ENCODE results near the gene INF2.

The INF2 gene

GRCh38 chr14:104697892-104698583 is 8.6 kb downstream of the INF2 start:
- Histone ChIP-seq H3K36me3 (ENCODE audit: insufficient read depth) (no peaks in the 10 kb centered on the region), H3K4me2 (no peak overlapping the region), H2AFZ (ENCODE audit: low read depth) (no peak overlapping the region), H4K20me1 (ENCODE audit: insufficient read depth) (no peaks in the 10 kb centered on the region), H3K27ac (no peak overlapping the region), H3K4me1 (ENCODE audit: low read depth, poor library complexity, severe bottlenecking) (no peaks in the 10 kb centered on the region), H3K27me3 (ENCODE audit: insufficient read depth, low read depth) (no peaks in the 10 kb centered on the region), H3K79me2 (ENCODE audit: insufficient read depth, low read depth) (no peaks in the 10 kb centered on the region), H3K4me3 (IDR thresholded peaks at IDR 0.05; ENCODE audit: insufficient read depth, low read depth, low read length) (no peak overlapping the region), H3K9ac (no peak overlapping the region)
- TF ChIP-seq, protein P1, sequence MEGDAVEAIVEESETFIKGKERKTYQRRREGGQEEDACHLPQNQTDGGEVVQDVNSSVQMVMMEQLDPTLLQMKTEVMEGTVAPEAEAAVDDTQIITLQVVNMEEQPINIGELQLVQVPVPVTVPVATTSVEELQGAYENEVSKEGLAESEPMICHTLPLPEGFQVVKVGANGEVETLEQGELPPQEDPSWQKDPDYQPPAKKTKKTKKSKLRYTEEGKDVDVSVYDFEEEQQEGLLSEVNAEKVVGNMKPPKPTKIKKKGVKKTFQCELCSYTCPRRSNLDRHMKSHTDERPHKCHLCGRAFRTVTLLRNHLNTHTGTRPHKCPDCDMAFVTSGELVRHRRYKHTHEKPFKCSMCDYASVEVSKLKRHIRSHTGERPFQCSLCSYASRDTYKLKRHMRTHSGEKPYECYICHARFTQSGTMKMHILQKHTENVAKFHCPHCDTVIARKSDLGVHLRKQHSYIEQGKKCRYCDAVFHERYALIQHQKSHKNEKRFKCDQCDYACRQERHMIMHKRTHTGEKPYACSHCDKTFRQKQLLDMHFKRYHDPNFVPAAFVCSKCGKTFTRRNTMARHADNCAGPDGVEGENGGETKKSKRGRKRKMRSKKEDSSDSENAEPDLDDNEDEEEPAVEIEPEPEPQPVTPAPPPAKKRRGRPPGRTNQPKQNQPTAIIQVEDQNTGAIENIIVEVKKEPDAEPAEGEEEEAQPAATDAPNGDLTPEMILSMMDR (conservative IDR thresholded peaks at IDR 0.05; ENCODE audit: low read depth, low read length), result no peak

GRCh38 chr14:104698688-104699425 is 9.4 kb downstream of the INF2 start:
- Histone ChIP-seq H3K27ac (no peak overlapping the region), H4K20me1 (ENCODE audit: insufficient read depth) (no peaks in the 10 kb centered on the region), H2AFZ (ENCODE audit: low read depth) (no peak overlapping the region), H3K9ac (no peak overlapping the region), H3K4me3 (IDR thresholded peaks at IDR 0.05; ENCODE audit: insufficient read depth, low read depth, low read length) (no peak overlapping the region), H3K79me2 (ENCODE audit: insufficient read depth, low read depth) (no peaks in the 10 kb centered on the region), H3K27me3 (ENCODE audit: insufficient read depth, low read depth) (no peaks in the 10 kb centered on the region), H3K4me2 (no peak overlapping the region), H3K4me1 (ENCODE audit: low read depth, poor library complexity, severe bottlenecking) (no peaks in the 10 kb centered on the region), H3K36me3 (ENCODE audit: insufficient read depth) (no peaks in the 10 kb centered on the region)
- TF ChIP-seq, protein P1 (conservative IDR thresholded peaks at IDR 0.05; ENCODE audit: low read depth, low read length), result no peak

DNA sequence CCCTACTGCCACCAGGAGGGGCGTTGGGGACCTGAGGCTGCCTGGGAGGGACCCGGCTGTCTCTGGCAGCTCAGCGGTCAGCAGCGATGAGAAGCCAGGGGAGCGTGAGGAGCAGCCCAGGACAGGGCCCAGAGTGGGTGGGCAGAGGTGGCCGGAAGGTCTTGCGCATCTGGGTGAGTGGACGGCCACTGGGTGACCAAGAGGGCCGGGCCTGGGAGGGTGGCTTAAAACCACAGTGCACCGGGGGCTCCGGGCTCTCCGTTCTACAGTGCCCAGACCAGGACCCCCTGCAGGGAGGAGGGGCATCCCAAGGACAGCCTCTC is 10.0 kb downstream of the INF2 start:
- no peak overlapping the region for H3K9ac ChIP-seq
- H3K27me3 ChIP-seq (ENCODE audit: insufficient read depth, low read depth), result no peaks in the 10 kb centered on the region
- H3K36me3 ChIP-seq (ENCODE audit: insufficient read depth), result no peaks in the 10 kb centered on the region
- no peaks in the 10 kb centered on the region for H4K20me1 ChIP-seq (ENCODE audit: insufficient read depth)
- TF ChIP-seq, protein P1 (conservative IDR thresholded peaks at IDR 0.05; ENCODE audit: low read depth, low read length), result no peak
- no peak overlapping the region for H3K27ac ChIP-seq
- no peaks in the 10 kb centered on the region for H3K79me2 ChIP-seq (ENCODE audit: insufficient read depth, low read depth)
- no peaks in the 10 kb centered on the region for H3K4me1 ChIP-seq (ENCODE audit: low read depth, poor library complexity, severe bottlenecking)
- no peak overlapping the region for H3K4me2 ChIP-seq
- H3K4me3 ChIP-seq (IDR thresholded peaks at IDR 0.05; ENCODE audit: insufficient read depth, low read depth, low read length), result no peak overlapping the region
- H2AFZ ChIP-seq (ENCODE audit: low read depth), result no peak overlapping the region

DNA sequence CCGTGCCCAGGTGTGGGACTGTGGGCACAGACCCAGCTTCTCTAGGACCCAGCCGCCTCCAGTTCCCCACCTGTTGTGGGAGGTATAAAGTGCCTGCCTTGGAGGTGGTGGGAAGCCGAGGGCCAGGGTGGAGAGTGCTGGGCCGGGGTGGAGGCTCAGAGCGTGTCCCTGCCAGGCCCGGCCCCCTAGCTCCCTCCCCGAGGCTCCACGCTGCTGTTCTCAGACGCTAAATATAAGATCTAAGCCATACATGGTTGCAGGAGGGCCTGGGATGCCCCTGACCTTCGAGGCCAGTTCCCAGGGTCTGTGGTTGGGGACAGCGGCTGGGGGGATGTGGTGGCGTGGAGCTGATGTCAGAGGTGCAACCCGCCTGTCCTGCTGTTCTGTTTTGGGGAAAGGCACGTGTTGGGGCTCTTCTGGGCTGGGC is 10.8 kb downstream of the INF2 start:
- Histone ChIP-seq H3K27me3 (ENCODE audit: insufficient read depth, low read depth) (no peaks in the 10 kb centered on the region), H3K4me2 (no peak overlapping the region), H3K79me2 (ENCODE audit: insufficient read depth, low read depth) (no peaks in the 10 kb centered on the region), H3K4me1 (ENCODE audit: low read depth, poor library complexity, severe bottlenecking) (no peaks in the 10 kb centered on the region), H3K9ac (no peak overlapping the region), H2AFZ (ENCODE audit: low read depth) (no peak overlapping the region), H3K36me3 (ENCODE audit: insufficient read depth) (no peaks in the 10 kb centered on the region), H4K20me1 (ENCODE audit: insufficient read depth) (no peaks in the 10 kb centered on the region), H3K4me3 (IDR thresholded peaks at IDR 0.05; ENCODE audit: insufficient read depth, low read depth, low read length) (no peak overlapping the region), H3K27ac (no peak overlapping the region)
- TF ChIP-seq, protein P1 (conservative IDR thresholded peaks at IDR 0.05; ENCODE audit: low read depth, low read length), result no peak
